ENCODE measurements around the gene MDH1B.

DNA sequence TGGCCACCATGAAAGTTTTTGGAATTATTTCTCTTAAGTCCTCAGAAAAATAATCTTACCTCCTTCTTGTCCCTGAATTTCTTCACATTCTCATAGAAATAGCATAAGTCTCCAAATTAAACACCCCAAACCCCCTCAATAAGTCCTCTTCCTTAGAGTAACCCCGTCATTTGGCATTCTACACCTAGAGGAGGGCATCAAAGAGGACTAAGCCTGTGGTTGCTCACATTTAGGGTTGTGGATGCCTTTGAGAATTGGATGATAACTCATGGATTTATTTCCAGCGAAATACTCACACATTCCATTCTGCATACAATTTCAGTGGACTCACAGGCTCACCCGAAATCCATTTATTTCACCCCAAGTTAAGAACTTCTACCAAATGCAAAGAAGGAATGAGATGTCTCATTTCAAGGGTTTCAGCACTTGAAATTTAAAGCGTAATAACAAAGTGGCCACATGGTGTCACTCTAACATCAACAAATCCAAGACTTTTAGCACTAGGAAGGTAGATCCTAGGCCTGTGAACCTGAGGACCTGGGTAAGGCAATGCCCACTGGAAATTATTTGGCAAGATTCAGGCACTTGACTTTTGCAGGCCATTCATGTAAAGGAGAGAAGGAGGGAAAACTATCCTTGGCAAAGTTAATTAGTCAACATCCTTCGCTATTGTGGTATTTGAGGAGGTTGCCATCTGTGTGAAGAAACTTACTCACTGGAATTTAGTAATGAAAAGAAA, 71.6 kb downstream of the MDH1B start:
- TF ChIP-seq, protein P1, sequence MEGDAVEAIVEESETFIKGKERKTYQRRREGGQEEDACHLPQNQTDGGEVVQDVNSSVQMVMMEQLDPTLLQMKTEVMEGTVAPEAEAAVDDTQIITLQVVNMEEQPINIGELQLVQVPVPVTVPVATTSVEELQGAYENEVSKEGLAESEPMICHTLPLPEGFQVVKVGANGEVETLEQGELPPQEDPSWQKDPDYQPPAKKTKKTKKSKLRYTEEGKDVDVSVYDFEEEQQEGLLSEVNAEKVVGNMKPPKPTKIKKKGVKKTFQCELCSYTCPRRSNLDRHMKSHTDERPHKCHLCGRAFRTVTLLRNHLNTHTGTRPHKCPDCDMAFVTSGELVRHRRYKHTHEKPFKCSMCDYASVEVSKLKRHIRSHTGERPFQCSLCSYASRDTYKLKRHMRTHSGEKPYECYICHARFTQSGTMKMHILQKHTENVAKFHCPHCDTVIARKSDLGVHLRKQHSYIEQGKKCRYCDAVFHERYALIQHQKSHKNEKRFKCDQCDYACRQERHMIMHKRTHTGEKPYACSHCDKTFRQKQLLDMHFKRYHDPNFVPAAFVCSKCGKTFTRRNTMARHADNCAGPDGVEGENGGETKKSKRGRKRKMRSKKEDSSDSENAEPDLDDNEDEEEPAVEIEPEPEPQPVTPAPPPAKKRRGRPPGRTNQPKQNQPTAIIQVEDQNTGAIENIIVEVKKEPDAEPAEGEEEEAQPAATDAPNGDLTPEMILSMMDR (IDR thresholded peaks at IDR 0.05), result peak; percentile 70
- TF ChIP-seq ZFX (IDR thresholded peaks at IDR 0.05; ENCODE audit: borderline replicate concordance), result no peak

All from 22Rv1 (cell line).